Measurements from ENCODE around the gene MLXIPL.

MLXIPL gene

DNA sequence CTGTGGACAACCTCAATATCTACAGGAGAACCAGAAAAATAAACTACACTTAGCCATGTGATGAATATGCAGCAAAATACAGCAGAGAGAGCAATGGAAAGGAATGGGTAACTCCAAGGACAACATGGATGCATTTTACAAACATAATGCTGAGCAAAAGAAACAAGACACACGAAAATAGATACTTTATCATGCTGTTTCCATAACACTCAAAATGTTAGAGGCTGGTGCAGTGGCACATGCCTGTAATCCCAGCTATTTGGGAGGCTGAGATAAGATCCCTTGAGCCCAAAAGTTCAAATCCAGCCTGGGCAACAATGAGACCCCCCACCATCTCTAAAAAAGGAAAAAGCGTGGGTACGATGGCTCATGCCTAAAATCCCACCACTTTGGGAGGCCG, 75.1 kb downstream of the MLXIPL start:
- TF ChIP-seq, protein P1, sequence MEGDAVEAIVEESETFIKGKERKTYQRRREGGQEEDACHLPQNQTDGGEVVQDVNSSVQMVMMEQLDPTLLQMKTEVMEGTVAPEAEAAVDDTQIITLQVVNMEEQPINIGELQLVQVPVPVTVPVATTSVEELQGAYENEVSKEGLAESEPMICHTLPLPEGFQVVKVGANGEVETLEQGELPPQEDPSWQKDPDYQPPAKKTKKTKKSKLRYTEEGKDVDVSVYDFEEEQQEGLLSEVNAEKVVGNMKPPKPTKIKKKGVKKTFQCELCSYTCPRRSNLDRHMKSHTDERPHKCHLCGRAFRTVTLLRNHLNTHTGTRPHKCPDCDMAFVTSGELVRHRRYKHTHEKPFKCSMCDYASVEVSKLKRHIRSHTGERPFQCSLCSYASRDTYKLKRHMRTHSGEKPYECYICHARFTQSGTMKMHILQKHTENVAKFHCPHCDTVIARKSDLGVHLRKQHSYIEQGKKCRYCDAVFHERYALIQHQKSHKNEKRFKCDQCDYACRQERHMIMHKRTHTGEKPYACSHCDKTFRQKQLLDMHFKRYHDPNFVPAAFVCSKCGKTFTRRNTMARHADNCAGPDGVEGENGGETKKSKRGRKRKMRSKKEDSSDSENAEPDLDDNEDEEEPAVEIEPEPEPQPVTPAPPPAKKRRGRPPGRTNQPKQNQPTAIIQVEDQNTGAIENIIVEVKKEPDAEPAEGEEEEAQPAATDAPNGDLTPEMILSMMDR (conservative IDR thresholded peaks at IDR 0.05; ENCODE audit: control insufficient read depth, insufficient read depth, low read depth, low read length) = no peak

DNA sequence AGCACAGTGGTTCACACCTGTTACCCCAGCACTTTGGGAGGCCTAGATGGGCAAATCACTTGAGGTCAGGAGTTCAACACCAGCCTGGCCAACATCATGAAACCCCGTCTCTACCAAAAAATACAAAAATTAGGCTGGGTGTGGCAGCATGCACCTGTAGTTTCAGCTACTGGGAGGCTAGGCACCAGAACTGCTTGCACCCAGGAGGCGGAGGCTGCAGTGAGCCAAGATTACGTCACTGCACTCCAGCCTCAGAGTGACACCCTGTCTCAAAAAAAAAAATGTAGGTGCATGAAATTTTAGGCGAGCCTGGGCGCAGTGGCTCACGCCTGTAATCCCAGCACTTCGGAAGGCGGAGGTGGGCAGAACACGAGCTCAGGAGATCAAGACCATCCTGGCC, 76.5 kb downstream of the MLXIPL start:
- no peak overlapping the region for H3K4me3 ChIP-seq (ENCODE audit: control insufficient read depth, low read depth, low read length)
- TF ChIP-seq, protein P1 (conservative IDR thresholded peaks at IDR 0.05; ENCODE audit: control insufficient read depth, insufficient read depth, low read depth, low read length) = no peak
- DNase-seq (ENCODE audit: low read depth) = no peak

More for the DNA sequence above, 75.1 kb downstream of the MLXIPL start:
- no peak for DNase-seq (ENCODE audit: low read depth)
- no peak overlapping the region for H3K4me3 ChIP-seq (ENCODE audit: control insufficient read depth, low read depth, low read length)

DNA sequence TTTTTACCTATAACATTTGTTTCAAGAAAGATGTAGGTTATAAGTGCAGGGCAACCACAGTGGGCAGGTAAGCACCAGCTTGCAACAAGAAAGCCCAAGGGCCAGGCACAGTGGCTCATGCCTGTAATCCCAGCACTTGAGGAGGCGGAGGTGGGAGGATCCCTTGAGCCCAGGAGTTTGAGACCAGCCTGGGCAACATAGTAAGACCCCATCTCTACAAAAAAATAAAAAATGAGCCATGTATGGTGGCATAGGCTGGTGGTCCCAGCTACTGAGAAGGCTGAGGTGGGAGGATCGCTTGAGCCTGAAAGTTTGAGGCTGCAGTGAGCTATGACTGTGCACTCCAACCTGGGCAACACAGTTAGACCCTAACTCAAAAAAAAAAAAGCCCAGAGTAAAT, 79.6 kb downstream of the MLXIPL start:
- H3K4me3 ChIP-seq (ENCODE audit: control insufficient read depth, low read depth, low read length) = no peak overlapping the region
- no peak for DNase-seq (ENCODE audit: low read depth)
- TF ChIP-seq, protein P1 (conservative IDR thresholded peaks at IDR 0.05; ENCODE audit: control insufficient read depth, insufficient read depth, low read depth, low read length) = no peak
